GM12875 (cell line): ENCODE results near the gene PADI1.

Source experiments
- H3K4me3 ChIP-seq: one replicate; pipeline ENCODE4 v1.5.1; 2011; ENCODE audit warnings: low read depth, low read length, control low read depth
- CTCF ChIP-seq: IDR thresholded peaks from 2 replicates; pipeline ENCODE4 v1.5.1; 2011; ENCODE audit warnings: low read depth, mild to moderate bottlenecking, control low read depth, inconsistent platforms, low read length, moderate library complexity, borderline replicate concordance; ENCODE audit not compliant: insufficient read depth

PADI1 gene

GRCh38 chr1:17204546-17205440 lies at the start of gene PADI1:
Gene PADI1 (plus strand): TSS chr1:17205128. CDS start chr1:17205218, 90 bp downstream.
- no peak for TF ChIP-seq CTCF
- no peak within 1 kb of the TSS for H3K4me3 ChIP-seq

GRCh38 chr1:17155257-17155920 lies 49.5 kb upstream of the PADI1 start:
- H3K4me3 ChIP-seq, result no peak overlapping the region
- no peak for TF ChIP-seq CTCF

- TF ChIP-seq CTCF, result no peak
- no peak overlapping the region for H3K4me3 ChIP-seq
Measured at GRCh38 chr1:17156108-17156507, 48.8 kb upstream of the PADI1 start.

- no peak for TF ChIP-seq CTCF
- no peak overlapping the region for H3K4me3 ChIP-seq
Measured at GRCh38 chr1:17158961-17159360, 46.0 kb upstream of the PADI1 start.

GRCh38 chr1:17161137-17161740 lies 43.7 kb upstream of the PADI1 start:
- TF ChIP-seq CTCF, result no peak
- H3K4me3 ChIP-seq, result no peak overlapping the region

GRCh38 chr1:17161926-17162800 lies 42.8 kb upstream of the PADI1 start:
- H3K4me3 ChIP-seq, result no peak overlapping the region
- no peak for TF ChIP-seq CTCF
